Hypothalamus (tissue), 51 donors: Measurements from ENCODE around the gene ADM2.

ENCODE experiments used
- DNase-seq, 51 donors: peaks; one replicate each; lab custom pipeline; 2025; lab: John Stamatoyannopoulos, UW

ADM2 gene

DNA sequence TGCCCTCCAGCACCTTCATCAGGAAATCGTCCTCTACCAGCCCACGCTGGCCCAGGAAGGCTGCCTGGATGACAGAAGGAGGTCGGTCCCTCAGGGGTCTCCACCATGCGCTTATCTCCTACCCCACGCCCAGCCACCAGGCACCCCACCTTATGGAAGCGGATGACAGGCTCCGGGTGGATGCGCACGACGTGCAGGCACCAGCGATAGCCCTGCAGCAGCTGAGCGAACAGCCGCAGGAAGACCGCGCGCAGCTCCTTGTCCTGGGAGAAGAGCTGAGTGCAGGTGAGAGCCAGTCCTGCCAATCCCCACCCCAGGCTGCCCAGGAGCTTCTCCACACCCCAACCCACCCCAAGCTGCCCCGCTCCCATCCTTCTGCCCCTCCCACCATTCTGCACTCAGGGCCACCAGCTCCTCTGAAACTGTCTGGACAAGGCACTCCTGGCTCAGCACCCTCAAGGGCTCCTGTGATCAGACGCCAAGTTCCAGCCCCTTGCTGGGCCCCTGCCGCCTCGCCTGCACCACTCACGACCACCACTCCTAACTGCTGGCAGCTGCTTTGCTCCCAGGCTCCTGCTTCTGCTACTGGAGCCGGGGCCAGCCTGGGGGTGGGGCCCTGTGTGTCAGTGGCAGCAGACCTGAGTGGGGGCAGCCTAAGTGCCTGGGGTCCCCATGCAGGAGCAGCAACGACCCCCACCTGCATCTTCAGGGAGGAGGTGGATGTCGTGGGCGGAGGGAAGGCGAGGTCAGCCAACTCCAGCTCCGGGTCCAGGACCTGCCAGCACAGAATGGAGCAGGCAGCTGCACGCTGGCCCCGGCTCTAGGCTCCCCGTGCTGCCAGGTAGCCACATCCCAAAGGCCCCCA is 16.0 kb upstream of the ADM2 start:
- no peak for DNase-seq

DNA sequence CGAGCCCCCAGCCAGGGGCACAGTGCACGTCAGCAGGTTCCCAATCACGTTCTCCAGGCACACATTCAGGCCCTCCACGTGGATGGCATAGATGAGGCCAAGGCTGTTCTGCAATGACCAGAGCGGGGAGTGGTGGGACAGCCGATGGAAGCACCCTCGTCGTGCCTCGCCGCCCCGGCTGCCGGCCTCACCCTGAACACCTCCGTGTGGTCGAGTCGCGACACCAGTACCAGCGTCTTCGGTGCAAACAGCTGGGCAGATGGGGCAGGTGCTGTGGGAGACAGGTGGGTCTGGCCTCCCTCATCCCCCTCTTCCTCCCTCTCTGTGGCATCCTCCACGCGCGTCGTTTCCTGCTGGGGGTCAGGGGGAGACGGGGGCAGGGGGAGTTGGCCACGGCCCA is 14.0 kb upstream of the ADM2 start:
- no peak for DNase-seq

DNA sequence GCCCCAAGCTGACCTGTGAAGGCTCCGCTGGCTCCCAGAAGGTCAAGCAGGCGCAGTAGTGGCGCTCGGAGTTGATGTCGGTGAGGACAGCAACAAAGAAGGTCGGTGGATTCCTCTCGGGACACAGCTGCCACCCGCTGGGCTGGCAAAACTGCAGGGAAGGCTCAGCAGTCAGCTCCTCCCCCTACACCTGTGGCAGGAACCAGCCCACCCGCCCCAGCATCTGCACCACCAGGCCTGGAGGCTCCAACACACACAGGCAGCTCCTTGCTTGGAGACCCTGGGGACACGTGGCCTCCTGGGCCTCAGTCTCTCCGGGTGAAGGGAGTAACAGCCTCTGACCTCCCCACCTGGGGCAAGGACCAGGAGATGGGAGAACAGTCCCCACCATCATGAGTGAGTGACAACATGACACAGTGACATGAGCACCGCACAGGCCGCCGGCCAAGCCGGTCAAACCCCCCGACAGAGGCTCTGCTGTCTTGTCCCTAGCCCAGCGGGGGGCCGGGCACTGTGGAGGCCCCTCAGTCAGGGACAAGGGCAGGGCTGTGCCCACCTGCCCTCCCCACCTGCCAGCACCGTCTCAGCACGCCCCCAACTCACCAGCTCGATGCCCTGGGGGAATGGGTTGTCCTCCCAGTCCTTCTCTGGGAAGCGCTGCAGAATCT is 13.4 kb upstream of the ADM2 start:
- no peak for DNase-seq

DNA sequence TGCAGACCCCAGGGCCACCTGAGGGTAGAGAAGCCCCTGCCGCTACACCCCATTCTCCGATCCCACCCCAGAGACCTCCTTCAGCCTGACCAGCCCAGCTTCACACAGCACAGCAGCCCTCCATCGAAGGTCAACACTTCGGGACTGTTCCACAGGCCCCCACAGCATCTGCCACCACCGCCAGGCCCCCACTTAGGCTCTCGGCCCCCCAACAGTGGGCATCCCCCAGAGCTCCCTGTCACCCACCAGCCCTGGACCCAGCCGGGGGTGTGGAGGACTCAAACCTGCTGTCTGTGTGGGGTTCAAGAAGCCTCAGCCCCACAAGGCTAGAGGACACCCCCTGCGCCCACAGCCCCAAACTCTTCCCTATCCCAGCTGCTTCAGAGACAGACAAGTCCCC is 12.7 kb upstream of the ADM2 start:
- DNase-seq: no peak

DNA sequence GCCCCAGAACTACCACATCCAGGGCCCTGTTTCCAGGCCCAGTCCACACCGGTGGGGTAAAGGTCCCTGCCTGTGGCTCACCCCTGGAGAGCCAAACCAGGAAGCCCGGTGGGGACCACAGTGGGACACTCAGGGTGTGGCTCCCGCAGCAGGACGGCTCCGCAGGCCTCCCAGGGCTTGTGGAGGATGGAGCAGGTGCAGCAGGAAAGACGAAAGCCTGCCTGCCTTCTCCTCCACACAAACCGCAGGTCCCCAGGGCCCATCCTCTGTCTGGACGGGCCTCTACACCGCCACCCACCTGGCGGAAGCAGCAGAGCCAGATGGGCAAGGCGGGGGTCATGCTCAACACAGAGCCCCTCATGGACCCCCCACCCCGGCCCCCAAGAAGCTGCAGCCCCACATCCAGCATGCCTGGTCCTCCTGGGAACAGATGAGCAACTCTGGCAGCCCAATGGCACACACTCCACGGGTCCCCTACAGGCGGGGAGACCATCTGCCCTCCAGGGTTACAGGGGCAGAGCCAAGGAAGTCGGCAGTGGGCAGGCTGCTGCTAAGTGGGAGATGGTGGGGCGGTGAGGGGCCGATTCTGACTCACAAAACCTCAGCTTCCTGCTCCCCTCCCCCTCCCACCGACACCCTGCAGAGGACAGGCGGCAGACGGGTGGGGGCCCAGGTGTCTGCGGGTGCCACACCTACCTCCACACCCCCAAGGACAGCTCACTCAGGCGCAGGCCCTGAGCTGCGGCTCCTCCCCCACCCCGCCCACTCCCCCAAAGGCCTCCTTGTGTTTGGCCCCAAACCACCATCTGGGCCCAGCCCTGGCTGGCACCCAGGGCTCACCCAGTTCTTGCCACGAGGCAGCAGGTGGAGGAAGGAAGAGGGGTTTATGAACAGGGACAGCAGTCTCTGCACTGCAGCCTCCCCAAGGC is 11.7 kb upstream of the ADM2 start:
- peak in 3 of 51 donors; percentile 4 to 15 (median 5) for DNase-seq

DNA sequence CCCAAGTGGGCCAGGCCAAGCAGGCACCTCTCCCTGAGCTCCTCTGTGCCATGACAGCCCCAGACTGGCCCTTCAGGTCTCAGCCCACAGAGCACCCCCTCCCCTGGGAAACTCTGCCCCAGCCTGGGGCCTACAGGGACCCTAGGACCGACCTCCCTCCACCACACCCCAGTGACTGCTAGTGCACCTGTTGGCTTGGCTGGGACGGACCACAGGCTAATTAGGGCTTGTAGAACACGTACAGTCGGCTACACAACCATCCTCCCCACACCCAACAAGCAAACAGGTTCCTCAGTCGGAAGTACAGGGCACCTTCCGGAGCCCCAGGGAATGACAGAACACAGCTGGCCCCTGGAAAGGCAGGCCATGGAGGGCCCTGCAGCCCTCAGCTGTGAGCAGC is 10.9 kb upstream of the ADM2 start:
- DNase-seq: no peak

DNA sequence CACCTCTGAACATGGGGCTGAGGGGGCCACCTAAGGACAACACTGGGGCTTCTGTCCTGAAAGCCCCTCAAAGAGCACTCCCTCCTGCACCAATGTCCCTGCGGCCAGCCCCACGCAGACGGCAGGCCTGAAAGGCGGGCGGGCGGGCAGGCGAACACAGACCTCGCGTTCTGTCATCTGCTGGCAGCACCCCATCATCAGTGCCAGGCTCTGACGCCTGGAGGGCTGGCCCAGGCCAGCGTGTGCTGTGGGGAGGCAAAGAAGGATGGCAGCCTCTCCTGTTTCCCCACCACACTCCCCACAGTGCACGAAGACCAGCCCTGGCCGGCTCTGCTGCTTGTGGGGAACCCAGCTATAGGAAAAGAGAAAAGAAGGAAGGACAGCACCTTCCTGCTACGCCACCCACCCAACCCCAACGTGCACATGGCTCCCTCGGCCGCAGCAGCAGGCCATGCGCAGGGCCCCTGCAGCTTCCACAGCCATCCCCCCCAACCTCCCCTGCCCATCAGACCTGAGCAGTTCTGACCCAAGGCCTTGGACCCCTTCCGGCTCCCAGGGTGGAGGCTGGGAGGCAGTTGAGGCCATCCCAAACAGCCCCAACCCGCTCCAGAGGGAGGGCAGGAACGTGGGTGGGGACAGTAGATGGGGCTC is 10.0 kb upstream of the ADM2 start:
- peak in 34 of 51 donors; percentile 14 to 80 (median 48) for DNase-seq

DNA sequence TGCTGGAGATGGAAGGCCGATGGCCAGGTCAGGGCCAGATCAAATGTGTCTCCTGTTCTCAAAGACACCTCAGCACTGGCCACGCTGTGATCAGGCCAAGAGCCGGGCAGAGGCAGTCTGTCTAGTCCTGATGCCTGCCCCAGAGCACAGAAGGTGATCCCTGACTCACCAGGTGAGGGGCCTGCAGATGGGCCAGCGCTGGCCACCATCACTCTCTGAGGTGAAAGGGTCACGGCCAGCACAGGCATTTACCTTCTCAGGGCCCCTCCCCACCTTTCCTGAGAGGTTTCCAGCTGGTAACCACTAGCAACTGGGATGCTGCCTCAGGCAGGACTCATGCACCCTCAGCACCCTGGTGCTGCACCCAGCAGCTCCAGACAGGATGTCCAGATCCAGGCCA is 9.4 kb upstream of the ADM2 start:
- DNase-seq: no peak

DNA sequence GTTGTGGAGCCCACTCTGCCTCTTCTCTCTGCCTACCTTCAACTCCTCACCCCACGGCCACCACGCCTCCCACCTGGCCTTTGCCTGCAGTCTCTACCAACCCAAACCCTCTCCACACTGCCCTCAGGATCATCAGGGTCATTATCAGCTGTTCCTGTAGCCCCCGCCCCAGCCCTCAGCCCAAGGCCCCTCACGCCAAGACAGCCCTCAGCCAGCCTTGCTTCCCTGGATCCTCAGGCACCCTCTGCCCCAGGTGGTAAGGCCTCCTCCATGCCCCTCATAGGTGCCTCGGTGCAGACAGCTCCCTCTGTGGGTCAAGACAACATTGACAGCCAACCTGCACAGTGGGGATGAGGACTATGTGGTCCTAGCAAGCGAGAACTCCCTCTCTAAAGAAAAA is 8.3 kb upstream of the ADM2 start:
- DNase-seq: no peak

DNA sequence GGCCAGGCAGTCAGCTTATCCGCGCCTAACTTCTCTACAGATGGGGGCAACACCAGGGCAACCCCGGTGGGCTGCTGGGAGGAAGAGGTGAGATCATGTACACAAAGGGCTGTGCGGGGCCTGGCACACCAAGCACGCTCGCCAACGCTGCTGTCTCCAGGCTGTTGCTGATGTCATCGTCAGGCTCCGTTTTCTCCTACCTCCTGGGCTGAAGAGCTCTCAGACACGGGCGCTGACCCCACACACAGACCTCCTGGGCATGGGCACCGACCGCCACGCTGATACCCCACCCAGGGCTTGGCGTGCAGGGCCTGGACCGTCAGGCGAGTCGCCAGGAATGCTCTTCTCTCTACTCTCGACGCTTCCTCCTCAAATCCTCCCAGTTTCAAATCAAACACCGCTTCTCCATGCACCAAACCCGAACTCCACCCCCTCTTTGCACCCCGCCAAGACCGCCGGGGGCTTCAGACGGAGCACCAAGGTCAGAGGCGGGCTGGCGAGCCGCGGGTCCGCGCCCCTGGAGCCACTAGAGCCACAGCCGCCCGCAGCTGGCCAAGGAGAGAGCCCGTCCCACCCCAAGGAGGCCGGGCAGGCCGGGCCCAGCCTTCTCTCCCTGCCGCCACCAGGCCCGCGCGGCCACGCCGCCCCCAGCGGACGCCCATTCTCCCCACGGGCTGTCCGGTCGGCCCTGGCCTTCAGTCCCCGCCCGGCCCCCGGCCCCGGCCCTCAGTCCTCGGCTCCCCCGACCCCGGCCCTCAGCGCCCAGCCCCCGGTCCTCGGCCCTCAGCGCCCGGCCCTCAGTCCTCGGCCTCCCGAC is 7.3 kb upstream of the ADM2 start:
- DNase-seq: peak in 15 of 51 donors; percentile 6 to 44 (median 25)

DNA sequence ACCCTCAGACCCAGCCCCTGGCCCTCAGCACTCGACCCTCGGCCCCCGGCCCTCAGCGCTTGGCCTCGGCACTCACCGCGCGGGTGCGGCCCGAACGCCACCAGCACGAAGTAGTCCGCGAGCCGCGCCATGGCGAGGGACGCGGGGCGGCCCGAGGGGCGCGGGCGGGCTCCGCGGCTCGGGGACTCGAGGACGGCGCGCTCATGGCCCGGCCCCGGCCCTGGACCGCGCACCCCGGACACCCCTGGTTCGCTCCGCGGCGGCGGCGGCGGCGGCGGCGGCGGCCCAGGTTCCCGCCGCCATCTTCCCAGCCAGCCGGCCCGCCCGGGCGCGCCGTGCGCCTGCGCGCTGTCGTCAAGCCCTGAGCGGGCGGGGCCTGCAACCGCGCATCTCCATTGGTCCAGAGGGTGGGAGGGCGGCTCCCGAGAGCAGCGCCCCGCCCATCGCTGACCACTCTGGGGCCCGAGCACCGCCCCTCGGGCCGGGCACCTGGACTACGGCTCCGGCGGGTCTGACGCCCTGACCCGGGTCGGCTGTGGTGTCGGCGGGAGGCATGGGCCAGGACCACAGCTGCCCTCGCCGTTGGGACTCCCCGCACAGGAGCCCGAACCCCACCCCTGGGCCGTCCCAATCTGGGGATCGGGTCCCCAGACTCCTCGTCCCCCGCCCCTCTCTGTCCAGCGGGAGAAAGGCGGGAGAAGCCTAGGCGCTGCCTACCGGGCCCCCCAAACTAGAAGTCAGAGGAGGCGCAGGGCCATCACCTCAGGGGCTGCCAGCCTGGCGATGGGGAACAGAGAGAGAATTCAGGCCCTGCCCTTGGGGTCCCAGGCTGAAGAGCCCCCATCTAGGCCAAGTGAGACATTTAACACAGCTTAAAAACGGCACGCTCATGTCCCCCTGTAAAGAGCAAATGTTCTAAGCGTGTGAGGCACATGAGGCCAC is 6.4 kb upstream of the ADM2 start, which contains the start of gene SBF1:
TSS of gene SBF1 (minus strand) at position 326 of the 942 bp plus-strand sequence. CDS start at position 131, 195 bp downstream.
- DNase-seq: peak; percentile 24 to 95 (median 85)

DNA sequence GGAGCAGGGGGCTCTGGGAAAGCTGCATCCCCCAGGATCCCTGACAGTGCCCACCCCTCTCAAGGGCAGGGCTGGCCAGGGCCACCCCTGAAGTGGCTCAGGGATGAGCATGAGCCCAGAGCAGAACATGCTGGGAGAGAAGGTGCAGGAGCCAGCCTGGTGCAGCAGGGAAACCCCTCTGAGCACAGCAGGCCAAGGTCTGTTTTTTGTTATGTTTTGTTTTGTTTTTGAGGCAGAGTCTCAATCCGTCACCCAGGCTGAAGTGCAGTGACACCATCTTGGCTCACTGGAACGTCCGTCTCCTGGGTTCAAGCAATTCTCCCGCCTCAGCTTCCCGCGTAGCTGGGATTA is 5.7 kb upstream of the ADM2 start:
- no peak for DNase-seq

DNA sequence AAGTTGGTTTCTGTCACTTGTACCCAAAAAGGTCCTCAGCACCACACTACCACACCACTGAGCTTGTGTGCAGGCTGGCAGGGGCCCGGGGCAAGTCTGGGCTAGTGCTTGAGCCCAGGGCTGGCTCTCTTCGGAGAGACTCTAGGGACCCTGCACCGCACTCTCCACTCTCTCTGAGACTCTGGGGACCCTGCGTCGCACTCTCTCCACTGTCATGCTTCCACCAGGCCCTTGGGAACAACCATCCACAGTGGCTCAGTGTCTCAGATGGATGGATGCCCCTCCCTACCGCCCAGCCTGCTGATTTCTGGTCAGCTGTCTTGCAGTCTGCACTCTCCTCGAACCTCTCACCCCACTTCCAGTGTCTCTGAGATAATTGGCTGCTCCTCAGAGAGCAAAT is 4.5 kb upstream of the ADM2 start:
- DNase-seq: no peak

DNA sequence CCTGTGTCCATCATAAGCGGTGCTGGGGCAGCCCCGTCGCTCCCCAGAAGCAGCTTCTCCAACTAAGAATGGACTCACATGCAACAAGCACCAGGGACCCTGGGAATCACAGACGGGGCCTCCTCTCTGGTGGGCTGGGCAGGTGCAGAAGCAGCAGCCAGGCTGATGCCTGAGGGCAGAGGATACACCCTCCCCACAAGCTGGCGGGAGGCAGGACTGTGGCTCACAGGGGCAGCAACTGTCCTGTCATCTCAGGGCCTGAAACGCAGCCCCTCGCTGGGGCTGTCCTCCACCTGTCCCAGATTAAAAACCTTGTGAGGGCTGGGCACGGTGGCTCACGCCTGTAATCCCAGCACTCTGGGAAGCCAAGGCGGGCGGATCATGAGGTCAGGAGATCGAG is 3.4 kb upstream of the ADM2 start:
- no peak for DNase-seq

DNA sequence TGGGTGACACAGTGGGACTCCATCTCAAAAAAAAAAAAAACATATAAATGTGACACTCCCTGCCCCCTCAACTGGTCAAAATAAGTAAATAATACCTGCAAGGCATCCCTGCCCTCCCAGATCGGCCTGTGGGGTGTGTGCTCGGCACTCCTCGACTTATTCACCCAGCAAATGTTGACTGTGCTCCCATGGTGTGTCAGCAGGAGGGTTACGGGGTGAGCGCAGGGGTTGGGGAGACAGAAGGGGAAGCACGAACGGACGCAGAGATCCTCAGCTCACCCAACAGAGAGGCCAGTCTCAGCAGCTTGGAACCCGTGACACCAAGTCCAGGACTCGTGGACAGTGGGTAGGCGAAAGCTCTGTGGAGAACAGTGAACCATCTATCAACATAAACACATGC is 1.6 kb upstream of the ADM2 start:
- no peak for DNase-seq

DNA sequence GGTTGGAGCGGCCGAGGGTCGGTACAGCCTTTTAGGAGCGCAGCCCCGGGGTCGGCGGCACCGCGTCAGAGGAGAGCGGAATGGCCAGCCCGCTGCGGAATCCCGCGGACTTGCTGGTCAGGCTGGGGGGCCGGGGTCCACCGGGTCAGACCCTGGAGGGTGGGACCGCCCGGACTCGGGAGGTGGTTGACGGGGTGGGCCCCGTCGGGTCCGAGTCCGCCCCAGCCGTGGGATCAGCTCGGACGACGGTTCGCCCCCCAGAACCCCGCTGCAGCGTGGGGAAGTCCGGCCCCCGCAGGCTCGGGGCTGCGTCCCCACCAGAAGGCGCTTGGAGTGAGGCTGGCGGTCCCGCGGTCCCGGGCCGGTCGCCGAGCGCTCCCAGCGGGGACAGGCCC is 301 bp upstream of the ADM2 start:
- no peak for DNase-seq

DNA sequence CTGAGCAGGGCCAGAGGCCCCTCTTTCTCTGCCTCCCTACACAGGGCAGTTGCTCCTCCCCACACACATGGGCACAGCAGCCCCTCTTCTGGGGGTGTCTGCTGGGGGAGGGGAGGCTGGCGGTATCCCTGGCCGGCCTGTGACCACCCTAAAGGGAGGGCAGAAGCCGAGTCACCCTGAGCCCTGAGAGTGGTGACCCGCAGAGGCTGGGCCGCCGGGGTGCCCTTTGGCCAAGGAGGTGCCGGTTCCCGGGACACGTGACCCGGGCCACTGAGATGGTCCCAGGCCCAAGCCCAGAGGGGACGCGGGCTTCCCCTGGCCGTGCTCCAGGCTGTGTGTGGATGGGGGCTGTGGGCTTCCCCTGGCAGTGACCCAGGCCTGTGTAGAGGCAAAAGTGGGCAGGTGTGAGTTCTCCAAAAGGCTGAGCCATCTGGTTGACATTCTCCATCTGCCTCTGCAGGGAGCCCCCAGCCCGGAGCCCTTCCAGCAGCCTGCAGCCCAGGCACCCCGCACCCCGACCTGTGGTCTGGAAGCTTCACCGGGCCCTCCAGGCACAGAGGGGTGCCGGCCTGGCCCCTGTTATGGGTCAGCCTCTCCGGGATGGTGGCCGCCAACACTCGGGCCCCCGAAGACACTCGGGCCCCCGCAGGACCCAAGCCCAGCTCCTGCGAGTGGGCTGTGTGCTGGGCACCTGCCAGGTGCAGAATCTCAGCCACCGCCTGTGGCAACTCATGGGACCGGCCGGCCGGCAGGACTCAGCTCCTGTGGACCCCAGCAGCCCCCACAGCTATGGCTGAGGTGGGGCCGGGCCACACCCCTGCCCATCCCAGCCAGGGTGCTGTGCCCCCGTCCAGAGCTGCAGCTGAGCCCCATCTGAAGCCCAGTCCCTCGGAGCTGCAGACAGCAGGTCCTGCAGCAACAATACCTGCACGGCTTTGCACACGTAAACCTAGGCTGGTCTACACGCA is 1.0 kb downstream of the ADM2 start:
- no peak for DNase-seq
